DOHH2 (cell line): ENCODE measurements around the gene LMCD1.
A peak's percentile ranks its signal among the peaks of the same experiment; 100 is the strongest.

ENCODE experiments used
- H3F3A ChIP-seq: fragments of 200-600 bp; sonication (generic), shearing (Covaris generic); 2 replicates; pipeline ENCODE4 v1.6.0; 2016; ENCODE audit warnings: antibody characterized with exemption, mild to moderate bottlenecking; ENCODE audit not compliant: control insufficient read depth, insufficient read depth
- H3K27ac ChIP-seq: fragments of 200-600 bp; sonication (generic); 2 replicates; pipeline ENCODE4 v1.5.1; 2014; ENCODE audit warnings: low read depth, mild to moderate bottlenecking, low read length, moderate library complexity
- H3K27me3 ChIP-seq: fragments of 200-600 bp; sonication (generic); 2 replicates; pipeline ENCODE4 v1.6.1; 2014; ENCODE audit warnings: mild to moderate bottlenecking, low read length, mixed read lengths; ENCODE audit not compliant: control insufficient read depth
- H3K36me3 ChIP-seq: fragments of 200-600 bp; sonication (generic); 2 replicates; pipeline ENCODE4 v1.6.1; 2014; ENCODE audit warnings: mild to moderate bottlenecking, low read length, moderate library complexity, mixed read lengths; ENCODE audit not compliant: control insufficient read depth
- H3K4me1 ChIP-seq: fragments of 200-600 bp; sonication (generic); 2 replicates; pipeline ENCODE4 v1.6.1; 2014; ENCODE audit warnings: mild to moderate bottlenecking, low read length, mixed read lengths; ENCODE audit not compliant: control insufficient read depth
- H3K4me2 ChIP-seq: fragments of 200-600 bp; sonication (generic); 2 replicates; pipeline ENCODE4 v1.6.0; 2014; ENCODE audit warnings: mild to moderate bottlenecking, low read length, moderate library complexity
- H3K4me3 ChIP-seq: fragments of 200-600 bp; sonication (generic); 2 replicates; pipeline ENCODE4 v1.5.1; 2014; ENCODE audit warnings: mild to moderate bottlenecking, low read length, mixed read lengths
- H3K79me2 ChIP-seq: fragments of 200-600 bp; sonication (generic); 2 replicates; pipeline ENCODE4 v1.6.1; 2014; ENCODE audit warnings: mild to moderate bottlenecking, low read length, mixed read lengths; ENCODE audit not compliant: control insufficient read depth
- H3K9me2 ChIP-seq: fragments of 200-600 bp; sonication (generic); replicated peaks from 2 replicates; pipeline ENCODE4 v1.6.1; 2014; ENCODE audit warnings: mild to moderate bottlenecking, low read length, mixed read lengths; ENCODE audit not compliant: control insufficient read depth
- H3K9me3 ChIP-seq: fragments of 200-600 bp; sonication (generic); 2 replicates; pipeline ENCODE4 v1.6.1; 2014; ENCODE audit warnings: antibody characterized with exemption, low read length, mixed read lengths; ENCODE audit not compliant: control insufficient read depth, insufficient read depth
- H4K20me1 ChIP-seq: fragments of 200-600 bp; sonication (generic); 2 replicates; pipeline ENCODE4 v1.6.0; 2014; ENCODE audit warnings: low read depth, mild to moderate bottlenecking, antibody characterized with exemption, low read length, moderate library complexity; ENCODE audit not compliant: control insufficient read depth, insufficient read depth
- EZH2phosphoT487 ChIP-seq: fragments of 200-600 bp; sonication (generic); IDR thresholded peaks from 2 replicates; pipeline ENCODE4 v1.6.1; 2017; ENCODE audit warnings: borderline replicate concordance, mild to moderate bottlenecking, antibody characterized with exemption, low read length, moderate library complexity, mixed read lengths
- TF ChIP-seq, protein P1 (sequence below): fragments of 200-600 bp; sonication (generic); IDR thresholded peaks from one replicate; pipeline ENCODE4 v1.5.1; 2014; ENCODE audit warnings: antibody characterized with exemption, mild to moderate bottlenecking, low read depth, low read length; ENCODE audit not compliant: poor library complexity, severe bottlenecking

Gene LMCD1

DNA sequence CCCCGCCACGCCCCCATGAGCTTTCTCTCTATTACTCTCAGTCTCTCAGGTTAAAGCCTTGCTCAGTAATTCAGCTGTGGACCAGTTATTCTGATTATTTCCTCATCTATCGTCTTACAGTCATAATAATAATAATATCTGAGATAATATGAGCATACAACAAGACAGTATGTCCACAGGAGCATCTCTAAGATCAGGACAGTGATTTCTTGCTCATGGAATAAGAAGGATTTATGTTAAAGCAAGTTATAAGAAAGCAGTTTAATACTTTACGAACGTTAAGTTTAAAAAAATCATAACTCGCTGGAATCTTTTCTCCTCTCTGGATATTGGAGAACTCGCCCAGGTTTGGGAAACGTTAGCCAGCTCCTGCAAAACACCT lies 643 bp upstream of the LMCD1 start:
- Histone ChIP-seq H3K27me3 (peaks cover 12% of the 10 kb centered on the region), H3K9me2 (no peaks in the 10 kb centered on the region), H3K4me1 (peaks cover 37% of the 10 kb centered on the region), H3K36me3 (no peaks in the 10 kb centered on the region), H3K4me3 (peak overlapping the region; percentile 71), H3K4me2 (peak overlapping the region; percentile 75), H3K9me3 (no peaks in the 10 kb centered on the region), H3K79me2 (no peaks in the 10 kb centered on the region), H3K27ac (no peak overlapping the region), H3F3A (no peaks in the 10 kb centered on the region), H4K20me1 (no peaks in the 10 kb centered on the region)
- TF ChIP-seq, protein P1, sequence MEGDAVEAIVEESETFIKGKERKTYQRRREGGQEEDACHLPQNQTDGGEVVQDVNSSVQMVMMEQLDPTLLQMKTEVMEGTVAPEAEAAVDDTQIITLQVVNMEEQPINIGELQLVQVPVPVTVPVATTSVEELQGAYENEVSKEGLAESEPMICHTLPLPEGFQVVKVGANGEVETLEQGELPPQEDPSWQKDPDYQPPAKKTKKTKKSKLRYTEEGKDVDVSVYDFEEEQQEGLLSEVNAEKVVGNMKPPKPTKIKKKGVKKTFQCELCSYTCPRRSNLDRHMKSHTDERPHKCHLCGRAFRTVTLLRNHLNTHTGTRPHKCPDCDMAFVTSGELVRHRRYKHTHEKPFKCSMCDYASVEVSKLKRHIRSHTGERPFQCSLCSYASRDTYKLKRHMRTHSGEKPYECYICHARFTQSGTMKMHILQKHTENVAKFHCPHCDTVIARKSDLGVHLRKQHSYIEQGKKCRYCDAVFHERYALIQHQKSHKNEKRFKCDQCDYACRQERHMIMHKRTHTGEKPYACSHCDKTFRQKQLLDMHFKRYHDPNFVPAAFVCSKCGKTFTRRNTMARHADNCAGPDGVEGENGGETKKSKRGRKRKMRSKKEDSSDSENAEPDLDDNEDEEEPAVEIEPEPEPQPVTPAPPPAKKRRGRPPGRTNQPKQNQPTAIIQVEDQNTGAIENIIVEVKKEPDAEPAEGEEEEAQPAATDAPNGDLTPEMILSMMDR: no peak
- no peak for TF ChIP-seq EZH2phosphoT487

DNA sequence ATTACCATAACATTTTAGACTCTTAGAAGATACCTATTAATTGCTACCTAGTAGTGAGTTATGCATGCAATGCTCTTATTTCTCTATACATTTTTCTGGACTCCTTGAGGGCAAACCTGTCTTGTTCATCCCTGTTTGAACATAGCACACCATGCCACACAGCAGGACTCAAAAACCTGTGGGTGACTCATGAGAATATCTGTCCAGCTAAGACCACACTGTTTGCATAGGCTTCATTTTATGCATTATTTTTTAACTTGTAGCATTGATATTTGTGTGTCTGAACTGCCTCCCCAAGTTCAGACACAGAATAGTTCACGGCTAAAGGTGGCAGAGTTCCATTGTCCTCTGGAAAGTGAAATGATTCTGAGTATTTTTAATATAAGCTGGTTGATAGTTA lies 1.8 kb downstream of the LMCD1 start:
- H3K9me2 ChIP-seq: no peaks in the 10 kb centered on the region
- TF ChIP-seq, protein P1: no peak
- no peak for TF ChIP-seq EZH2phosphoT487
- H3K36me3 ChIP-seq: no peaks in the 10 kb centered on the region
- H3K9me3 ChIP-seq: no peaks in the 10 kb centered on the region
- no peaks in the 10 kb centered on the region for H3K79me2 ChIP-seq
- peaks cover 57% of the 10 kb centered on the region for H3K4me1 ChIP-seq
- H3K4me3 ChIP-seq: peak overlapping the region; percentile 37; the same call in 1 of the 2 replicates
- peaks cover 12% of the 10 kb centered on the region for H3K27me3 ChIP-seq
- no peaks in the 10 kb centered on the region for H4K20me1 ChIP-seq
- peak overlapping the region; percentile 36 for H3K4me2 ChIP-seq
- no peaks in the 10 kb centered on the region for H3F3A ChIP-seq
- H3K27ac ChIP-seq: 0 out of 2 replicates have a peak overlapping the region, but pooled peaks have one; percentile 11

DNA sequence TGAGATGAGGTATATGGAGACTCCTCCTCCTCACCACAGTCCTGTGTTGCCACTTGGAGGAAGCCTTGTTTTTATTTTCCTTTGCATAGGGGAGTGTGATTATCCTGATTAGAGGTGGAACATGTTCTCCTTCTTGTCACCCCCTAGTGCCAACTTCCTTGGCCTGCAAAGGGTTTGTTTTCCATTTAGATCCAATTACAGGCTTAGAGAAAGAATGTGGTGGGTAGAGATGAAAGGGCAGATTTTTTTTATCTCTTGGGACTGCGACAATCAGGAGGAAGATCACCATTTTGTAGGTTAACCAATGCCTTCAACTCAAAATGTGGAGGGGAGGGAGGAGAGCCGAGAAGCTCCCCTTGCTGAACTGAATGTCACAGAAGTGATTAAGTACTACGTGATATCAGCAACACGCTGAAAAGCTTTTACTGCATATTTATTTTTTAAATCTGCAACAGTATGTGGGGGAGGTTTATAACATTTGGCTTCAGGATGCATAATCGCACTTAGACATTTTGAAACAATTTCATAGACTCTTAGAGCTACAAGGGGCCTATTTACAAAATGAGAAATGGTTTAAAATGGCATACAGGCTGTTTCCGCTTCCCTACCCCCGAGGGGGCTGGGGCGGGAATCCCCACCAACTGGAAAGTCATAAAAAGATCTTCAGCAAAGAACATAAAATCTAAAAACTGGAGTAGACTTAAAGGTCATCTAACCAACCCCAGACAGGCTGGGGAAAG lies 2.4 kb downstream of the LMCD1 start:
- H4K20me1 ChIP-seq: no peaks in the 10 kb centered on the region
- H3K9me3 ChIP-seq: no peaks in the 10 kb centered on the region
- no peaks in the 10 kb centered on the region for H3K36me3 ChIP-seq
- peaks cover 12% of the 10 kb centered on the region for H3K27me3 ChIP-seq
- H3K4me2 ChIP-seq: peak overlapping the region; percentile 36
- no peaks in the 10 kb centered on the region for H3K79me2 ChIP-seq
- H3F3A ChIP-seq: no peaks in the 10 kb centered on the region
- H3K4me3 ChIP-seq: peak overlapping the region; percentile 37
- H3K4me1 ChIP-seq: peaks cover 57% of the 10 kb centered on the region
- no peaks in the 10 kb centered on the region for H3K9me2 ChIP-seq
- TF ChIP-seq, protein P1: no peak
- TF ChIP-seq EZH2phosphoT487: no peak
- 0 out of 2 replicates have a peak overlapping the region, but pooled peaks have one; percentile 11 for H3K27ac ChIP-seq
